Diencephalon (tissue), 1 donor: Measurements from ENCODE around the gene TEX54. TPM values are rescaled to one million over a fixed set of nuclear protein-coding genes. Genes with fewer than 3 reads are reported as not detected.

ENCODE experiments used
- small RNA-seq: library from RNA; depleted of rRNA; stranded (forward); fragments of <200 nt; gene quantifications from one replicate; pipeline ENCODE3, GENCODE V24; 2014
- total RNA-seq: library from RNA; depleted of rRNA; stranded (reverse); fragments of >200 nt; gene quantifications from one replicate; pipeline ENCODE4 v1.2.3, GENCODE V29; 2014

The TEX54 gene
- total RNA-seq: not detected

GRCh38 chr11:62832336-62833234 lies at the start of gene TEX54:
Gene TEX54 (minus strand): TSS chr11:62832841.

DNA sequence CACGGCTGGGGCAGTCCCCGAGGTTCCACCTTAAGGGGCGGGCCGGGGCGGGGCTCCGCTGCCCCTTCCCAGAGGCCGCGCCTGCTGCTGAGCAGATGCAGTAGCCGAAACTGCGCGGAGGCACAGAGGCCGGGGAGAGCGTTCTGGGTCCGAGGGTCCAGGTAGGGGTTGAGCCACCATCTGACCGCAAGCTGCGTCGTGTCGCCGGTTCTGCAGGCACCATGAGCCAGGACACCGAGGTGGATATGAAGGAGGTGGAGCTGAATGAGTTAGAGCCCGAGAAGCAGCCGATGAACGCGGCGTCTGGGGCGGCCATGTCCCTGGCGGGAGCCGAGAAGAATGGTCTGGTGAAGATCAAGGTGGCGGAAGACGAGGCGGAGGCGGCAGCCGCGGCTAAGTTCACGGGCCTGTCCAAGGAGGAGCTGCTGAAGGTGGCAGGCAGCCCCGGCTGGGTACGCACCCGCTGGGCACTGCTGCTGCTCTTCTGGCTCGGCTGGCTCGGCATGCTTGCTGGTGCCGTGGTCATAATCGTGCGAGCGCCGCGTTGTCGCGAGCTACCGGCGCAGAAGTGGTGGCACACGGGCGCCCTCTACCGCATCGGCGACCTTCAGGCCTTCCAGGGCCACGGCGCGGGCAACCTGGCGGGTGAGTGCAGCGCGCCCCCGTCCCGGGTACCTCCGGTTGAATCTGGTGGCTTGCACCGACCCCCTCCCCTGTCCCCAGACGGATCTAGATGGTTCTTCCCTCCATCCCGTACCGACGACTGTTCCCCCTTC lies 48.4 kb upstream of the TEX54 start, which contains the start of gene SLC3A2:
Gene SLC3A2 (plus strand): TSS at position 94 of the 776 bp plus-strand sequence. CDS start 128 bp downstream, at position 222.

DNA sequence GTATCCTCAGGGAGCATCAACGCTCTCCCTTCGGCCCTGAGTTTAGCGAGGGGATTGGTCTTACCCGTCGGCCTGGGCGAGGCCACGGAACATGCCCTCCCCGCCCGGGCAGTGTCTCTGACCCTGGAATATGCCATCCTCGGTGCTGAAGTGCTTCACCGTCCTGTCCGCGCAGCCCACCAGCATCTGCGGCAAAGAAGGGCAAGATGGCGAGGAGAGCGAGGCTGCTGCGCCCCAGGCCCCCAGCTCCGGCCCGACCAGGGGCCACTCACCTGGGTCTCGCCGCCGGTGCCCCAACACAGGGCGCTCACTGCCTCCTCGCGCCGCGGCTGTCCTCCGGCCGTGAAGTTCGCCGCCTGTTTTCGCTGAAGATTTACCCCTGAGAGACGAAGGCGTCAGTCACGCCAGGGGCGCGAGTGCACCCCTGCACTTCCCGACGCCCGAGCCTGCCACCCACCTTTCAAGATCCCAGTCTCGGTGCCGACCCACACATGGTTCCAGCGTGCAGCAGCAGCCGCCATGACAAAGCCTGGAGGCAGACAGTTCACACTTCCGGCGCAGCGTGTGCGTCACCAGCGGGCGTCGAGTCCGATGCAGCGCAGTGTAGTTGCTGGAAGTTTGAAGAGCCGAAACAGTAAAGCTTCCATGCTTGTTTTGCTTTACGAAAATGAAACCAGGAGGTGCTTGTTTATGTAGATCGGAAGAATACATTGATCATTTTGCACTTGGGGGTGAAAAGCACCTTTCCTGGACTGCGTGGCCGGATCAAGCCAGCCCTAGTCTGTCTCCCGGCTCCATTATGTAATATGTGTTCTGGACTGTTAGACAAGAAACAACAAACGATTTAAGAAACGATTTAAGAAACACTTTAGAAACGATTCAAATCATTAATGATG lies 6.7 kb upstream of the TEX54 start, which contains the start of gene WDR74:
Gene WDR74 (minus strand): TSS at position 541 of the 896 bp plus-strand sequence. CDS start 20 bp downstream, at position 521.

DNA sequence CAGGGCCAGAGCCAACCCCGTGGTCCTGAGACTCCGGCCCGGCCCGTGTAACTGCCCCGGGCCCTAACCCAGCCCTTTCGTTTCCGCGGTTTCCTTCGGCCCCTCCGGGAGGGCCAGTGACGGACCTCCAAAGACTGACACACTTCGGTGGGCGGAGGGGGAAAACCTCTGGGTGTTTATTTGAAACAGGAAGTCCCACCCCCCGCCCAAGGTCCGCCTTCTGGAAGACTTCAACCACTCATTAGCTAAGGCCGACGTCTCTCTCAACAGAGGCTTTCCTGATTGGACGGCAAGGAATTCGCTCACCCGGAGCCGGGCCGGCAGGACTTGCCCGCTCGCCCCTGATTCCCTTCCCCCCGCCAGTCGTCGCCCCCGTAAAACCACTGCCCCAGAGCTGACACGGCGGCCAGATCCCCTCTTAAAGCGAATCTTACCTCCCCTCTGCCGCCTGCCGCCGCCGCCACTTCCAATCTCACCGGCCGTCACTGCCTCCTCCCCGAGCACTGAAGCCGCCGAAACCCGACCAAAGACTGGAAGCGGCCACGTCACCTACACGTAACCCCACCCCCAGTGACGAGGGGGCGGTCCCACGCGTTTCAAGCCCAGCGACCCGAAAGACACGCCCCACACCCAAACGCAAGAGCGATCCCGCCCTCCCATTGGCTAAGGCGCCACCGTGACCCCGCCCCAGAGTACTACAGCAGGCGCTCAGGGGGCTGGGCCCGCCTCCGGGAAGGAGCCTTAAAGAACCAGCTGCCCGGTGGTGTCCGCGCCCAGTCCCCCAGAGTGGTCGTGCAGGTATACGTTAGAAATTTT lies 913 bp downstream of the TEX54 start, which contains the start of gene STX5:
Gene STX5 (minus strand): TSS at position 532 of the 816 bp plus-strand sequence. CDS start 808 bp downstream, outside the sequence.

GRCh38 chr11:62805076-62805892 lies 27.4 kb downstream of the TEX54 start, which contains the start of gene NXF1:
Gene NXF1 (minus strand): TSS chr11:62805440. CDS start chr11:62805356, 84 bp downstream.

GRCh38 chr11:62791501-62792201 lies 41.0 kb downstream of the TEX54 start, which contains the start of gene TMEM223:
Gene TMEM223 (minus strand): TSS chr11:62792006. CDS start chr11:62791994, 12 bp downstream.

DNA sequence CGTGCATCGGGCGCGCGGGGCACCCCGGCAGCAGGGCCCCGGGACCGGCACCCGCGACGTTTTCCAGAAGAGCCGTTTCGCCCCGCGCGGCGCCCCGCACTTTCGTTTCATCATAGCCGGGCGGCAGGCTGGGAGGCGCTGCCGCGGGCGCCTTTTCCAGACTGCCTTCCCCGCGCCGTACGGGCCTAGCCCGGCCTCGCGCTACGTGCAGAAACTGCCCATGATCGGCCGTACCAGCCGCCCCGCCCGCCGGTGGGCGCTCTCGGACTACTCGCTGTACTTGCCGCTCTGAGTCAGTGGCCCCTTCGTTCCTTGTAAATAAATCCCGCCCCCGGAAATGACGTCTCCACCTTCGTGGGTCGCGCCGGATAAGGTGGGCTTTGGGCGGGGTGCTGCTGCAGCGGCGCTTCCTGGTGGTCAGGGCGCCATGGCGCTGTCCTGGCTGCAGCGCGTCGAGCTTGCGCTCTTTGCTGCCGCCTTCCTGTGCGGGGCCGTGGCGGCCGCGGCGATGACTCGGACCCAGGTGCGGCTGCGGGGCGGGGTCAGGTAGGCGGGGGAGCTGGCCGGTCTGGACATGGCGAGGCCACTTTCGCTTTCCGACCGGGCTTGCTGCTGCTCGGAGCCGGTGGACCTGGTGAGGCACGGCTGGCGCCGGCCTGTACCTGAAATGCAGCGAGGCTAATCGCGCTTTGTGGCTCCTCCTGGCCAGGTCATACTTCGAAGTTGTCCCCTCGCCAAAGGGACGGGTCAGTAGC lies 45.5 kb downstream of the TEX54 start, which contains the start of gene TMEM179B:
Gene TMEM179B (plus strand): TSS at position 398 of the 755 bp plus-strand sequence. CDS start 30 bp downstream, at position 428.

Small RNAs within 50 kb of the gene (small RNA-seq; reads per million reads assigned to genes)
- gene MIR6514 (0.74 reads per million, percentile 70 among the genes with 10 or more reads in this experiment), gene RF00099 (not detected), gene RNU6-118P (not detected), gene SNORD22 (not detected), gene SNORD26 (not detected), gene SNORD27 (not detected), gene SNORD28 (not detected), gene SNORD30 (283 reads per million, percentile 98 among the genes with 10 or more reads in this experiment)

Other genes starting within 250 kb of the TEX54 start
- gene TUT1, start 241.3 kb downstream of the TEX54 start, total RNA-seq: 6.0 TPM
- gene MTA2, start 231.0 kb downstream of the TEX54 start, total RNA-seq: 86.3 TPM
- 7.4 TPM for gene EML3, start 220.1 kb downstream of the TEX54 start, total RNA-seq
- gene ROM1, start 219.6 kb downstream of the TEX54 start, total RNA-seq: 2.8 TPM
- 23.5 TPM for gene B3GAT3, start 210.9 kb downstream of the TEX54 start, total RNA-seq
- 84.2 TPM for gene GANAB, start 186.2 kb downstream of the TEX54 start, total RNA-seq
- gene INTS5, start 179.5 kb downstream of the TEX54 start, total RNA-seq: 18.2 TPM
- gene C11orf98, start 167.6 kb downstream of the TEX54 start, total RNA-seq: 24.7 TPM
- gene CSKMT, start 167.5 kb downstream of the TEX54 start, total RNA-seq: 6.0 TPM
- gene UQCC3, start 161.2 kb downstream of the TEX54 start, total RNA-seq: 5.5 TPM
- 3.9 TPM for gene LBHD1, start 160.6 kb downstream of the TEX54 start, total RNA-seq
- 53.3 TPM for gene UBXN1, start 153.8 kb downstream of the TEX54 start, total RNA-seq
- 0.46 TPM for gene LRRN4CL, start 143.3 kb downstream of the TEX54 start, total RNA-seq
- 202 TPM for gene BSCL2, start 125.4 kb downstream of the TEX54 start, total RNA-seq
- 99.7 TPM for gene GNG3, start 125.2 kb downstream of the TEX54 start, total RNA-seq
- 30.7 TPM for gene HNRNPUL2, start 105.4 kb downstream of the TEX54 start, total RNA-seq
- gene TTC9C, start 104.4 kb downstream of the TEX54 start, total RNA-seq: 31.8 TPM
- 16.4 TPM for gene ZBTB3, start 78.7 kb downstream of the TEX54 start, total RNA-seq
- 59.7 TPM for gene POLR2G, start 71.3 kb downstream of the TEX54 start, total RNA-seq
- gene TAF6L, start 61.4 kb downstream of the TEX54 start, total RNA-seq: 11.3 TPM
- gene TMEM179B, start 45.4 kb downstream of the TEX54 start, total RNA-seq: 18.5 TPM
- 17.1 TPM for gene TMEM223, start 40.8 kb downstream of the TEX54 start, total RNA-seq
- 15.9 TPM for gene NXF1, start 27.4 kb downstream of the TEX54 start, total RNA-seq
- gene STX5, start 790 bp downstream of the TEX54 start, total RNA-seq: 27.2 TPM
- 27.0 TPM for gene WDR74, start 6.7 kb upstream of the TEX54 start, total RNA-seq
- 115 TPM for gene SLC3A2, start 48.1 kb upstream of the TEX54 start, total RNA-seq
- 6.5 TPM for gene CHRM1, start 88.5 kb upstream of the TEX54 start, total RNA-seq
- gene SLC22A6, start 152.1 kb upstream of the TEX54 start, total RNA-seq: 5.8 TPM
- 1.2 TPM for gene SLC22A8, start 183.0 kb upstream of the TEX54 start, total RNA-seq